Peyer's patch (tissue), 4 donors: Measurements from ENCODE around the gene C17orf75. TPM values are rescaled to one million over a fixed set of nuclear protein-coding genes. Genes with fewer than 3 reads are reported as not detected.

Experiments used
- DNase-seq, 3 donors: peaks; one replicate each; pipeline ENCODE4 v3.0.0-alpha.2; 2017 to 2019
- H3K27ac ChIP-seq, 4 donors: fragments of 200-600 bp; sonication (generic); one replicate each; pipeline ENCODE4 v1.5.1; 2016 to 2019
- H3K27me3 ChIP-seq, 2 donors: fragments of 200-600 bp; sonication (generic); one replicate each; pipeline ENCODE4 v1.5.1; 2019
- H3K36me3 ChIP-seq, 3 donors: fragments of 200-600 bp; sonication (generic); one replicate each; pipeline ENCODE4 v1.5.1; 2016 to 2019
- H3K4me1 ChIP-seq, 4 donors: fragments of 200-600 bp; sonication (generic); one replicate each; pipeline ENCODE4 v1.5.1; 2016 to 2019
- H3K4me3 ChIP-seq, 4 donors: fragments of 200-600 bp; sonication (generic); 1 replicate in 3 of 4; 2 replicates in 1 of 4; pipeline ENCODE4 v1.5.1; 2016 to 2019; ENCODE audit warnings: mild to moderate bottlenecking in 1 of 4
- H3K9me3 ChIP-seq, 4 donors: fragments of 200-600 bp; sonication (generic); one replicate each; pipeline ENCODE4 v1.5.1; 2016 to 2019; ENCODE audit warnings: mild to moderate bottlenecking in 1 of 4
- CTCF ChIP-seq, 6 experiments: fragments of 450-650 bp in 4 of 6; fragments of 200-600 bp in 2 of 6; sonication (generic) in 1 of 6; IDR thresholded peaks; one replicate each; pipeline ENCODE4 v1.5.1; 2017 to 2019; ENCODE audit warnings: antibody characterized with exemption in 6 of 6, mild to moderate bottlenecking in 3 of 6, moderate library complexity in 1 of 6
- POLR2A ChIP-seq, 2 donors: fragments of 450-650 bp; IDR thresholded peaks; one replicate each; pipeline ENCODE4 v1.5.1; 2017; ENCODE audit warnings: antibody characterized with exemption in 2 of 2, mild to moderate bottlenecking in 2 of 2, moderate library complexity in 2 of 2
- total RNA-seq, 4 donors: library from RNA; depleted of rRNA; stranded (reverse); fragments of >200 nt; gene quantifications; one replicate each; pipeline ENCODE4 v1.1.0, GENCODE V29; 2016

C17orf75 gene
- total RNA-seq, 4 donors from 2014 or later, result 7.4 to 21.6 (median 14.3) TPM

- Histone ChIP-seq H3K4me3 (no peak overlapping the region), H3K4me1 (no peaks in the 10 kb centered on the region), H3K27me3 (no peaks in the 10 kb centered on the region), H3K36me3 (no peaks in the 10 kb centered on the region), H3K9me3 (no peaks in the 10 kb centered on the region), H3K27ac (no peak overlapping the region)
- no peak for DNase-seq
- TF ChIP-seq CTCF (IDR thresholded peaks at IDR 0.05) (no peak), POLR2A (IDR thresholded peaks at IDR 0.05) (no peak)
Observed at GRCh38 chr17:32302037-32302436, 39.9 kb downstream of the C17orf75 start.

GRCh38 chr17:32299580-32300164, 42.3 kb downstream of the C17orf75 start:
- Histone ChIP-seq H3K36me3 (no peaks in the 10 kb centered on the region), H3K27me3 (no peaks in the 10 kb centered on the region), H3K9me3 (no peaks in the 10 kb centered on the region), H3K4me3 (no peak overlapping the region), H3K4me1 (no peaks in the 10 kb centered on the region), H3K27ac (no peak overlapping the region)
- DNase-seq, result no peak
- no peak for TF ChIP-seq POLR2A (IDR thresholded peaks at IDR 0.05)
- no peak for TF ChIP-seq CTCF (IDR thresholded peaks at IDR 0.05)

GRCh38 chr17:32298721-32299579, 43.0 kb downstream of the C17orf75 start:
- Histone ChIP-seq H3K27ac (no peak overlapping the region), H3K36me3 (no peaks in the 10 kb centered on the region), H3K27me3 (no peaks in the 10 kb centered on the region), H3K4me3 (no peak overlapping the region), H3K9me3 (no peaks in the 10 kb centered on the region), H3K4me1 (no peaks in the 10 kb centered on the region)
- TF ChIP-seq CTCF (IDR thresholded peaks at IDR 0.05) (no peak), POLR2A (IDR thresholded peaks at IDR 0.05) (no peak)
- no peak for DNase-seq

GRCh38 chr17:32298298-32298697, 43.7 kb downstream of the C17orf75 start:
- H3K36me3 ChIP-seq, result no peaks in the 10 kb centered on the region
- no peaks in the 10 kb centered on the region for H3K27me3 ChIP-seq
- H3K4me3 ChIP-seq, result no peak overlapping the region
- H3K4me1 ChIP-seq, result no peaks in the 10 kb centered on the region
- no peak for DNase-seq
- H3K9me3 ChIP-seq, result no peaks in the 10 kb centered on the region
- no peak overlapping the region for H3K27ac ChIP-seq
- TF ChIP-seq POLR2A (IDR thresholded peaks at IDR 0.05), result no peak
- no peak for TF ChIP-seq CTCF (IDR thresholded peaks at IDR 0.05)

GRCh38 chr17:32297860-32298259, 44.1 kb downstream of the C17orf75 start:
- TF ChIP-seq CTCF (IDR thresholded peaks at IDR 0.05), result no peak
- TF ChIP-seq POLR2A (IDR thresholded peaks at IDR 0.05), result no peak
- Histone ChIP-seq H3K9me3 (no peaks in the 10 kb centered on the region), H3K36me3 (no peaks in the 10 kb centered on the region), H3K4me1 (no peaks in the 10 kb centered on the region), H3K27me3 (no peaks in the 10 kb centered on the region), H3K27ac (no peak overlapping the region), H3K4me3 (no peak overlapping the region)
- no peak for DNase-seq
